ENCODE results near the gene IFNLR1. TPM values are rescaled to one million over a fixed set of nuclear protein-coding genes. Genes with fewer than 3 reads are reported as not detected.
A peak's percentile ranks its signal among the peaks of the same experiment; 100 is the strongest.

IFNLR1 gene
- total RNA-seq, 1 donor from 2014 or later: 7.1 TPM

- no peaks in the 10 kb centered on the region for H3K36me3 Mint-ChIP-seq
- TF ChIP-seq CTCF (conservative IDR thresholded peaks at IDR 0.05): no peak
- peak within 1 kb of the TSS; percentile 43 for H3K4me3 Mint-ChIP-seq
- H3K27me3 Mint-ChIP-seq: no peaks in the 10 kb centered on the region
- H3K4me1 Mint-ChIP-seq (ENCODE audit: unreplicated experiment): peaks cover 7% of the 10 kb centered on the region
- no peaks in the 10 kb centered on the region for H3K9me3 Mint-ChIP-seq
- no peak for DNase-seq (ENCODE audit: extremely low spot score, unreplicated experiment)
- peak within 1 kb of the TSS; percentile 91 for H3K27ac Mint-ChIP-seq
Measured at GRCh38 chr1:24142546-24143534, 44.2 kb downstream of the IFNLR1 start, which contains the start of gene IL22RA1. Gene IL22RA1, minus strand, starts transcription at chr1:24143140. Its CDS starts 58 bp downstream, at chr1:24143082.

DNA sequence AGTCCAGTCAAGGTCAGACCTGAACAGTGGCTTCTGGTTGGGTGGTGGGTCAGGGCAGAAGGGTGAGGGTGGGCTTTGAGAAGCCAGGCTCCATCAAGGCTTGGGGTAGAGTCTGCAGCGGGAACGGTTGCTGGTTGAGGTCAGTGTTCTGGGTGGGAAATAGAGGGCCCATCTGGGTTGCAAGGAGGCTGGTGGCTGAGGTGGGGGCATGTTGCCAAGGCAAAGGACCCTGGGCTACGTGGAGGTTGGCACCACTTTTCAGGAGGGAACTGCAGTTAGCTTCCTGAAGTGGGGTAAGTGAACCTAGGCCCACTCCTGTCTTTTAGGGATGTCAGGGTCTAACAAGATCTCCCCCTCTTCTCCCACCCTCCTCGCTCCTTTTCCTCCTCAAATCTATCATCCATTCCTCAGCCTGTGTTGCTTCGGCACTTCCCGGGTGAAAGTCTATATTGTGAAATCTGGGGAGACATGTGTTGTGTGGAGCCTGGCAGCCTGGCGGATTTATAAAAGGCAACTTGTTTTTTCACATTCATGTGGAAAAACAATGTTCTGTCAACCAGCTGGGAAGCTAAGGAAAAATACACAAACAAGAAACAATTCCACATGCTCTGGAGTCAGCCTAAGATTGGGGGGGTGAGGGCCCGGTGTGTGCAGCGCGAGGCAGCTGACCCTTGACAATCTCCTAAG lies 45.6 kb downstream of the IFNLR1 start:
- peaks cover 11% of the 10 kb centered on the region for H3K4me1 Mint-ChIP-seq (ENCODE audit: unreplicated experiment)
- TF ChIP-seq CTCF (conservative IDR thresholded peaks at IDR 0.05): no peak
- peaks cover 1% of the 10 kb centered on the region for H3K9me3 Mint-ChIP-seq
- no peak overlapping the region for H3K4me3 Mint-ChIP-seq
- peaks cover 2% of the 10 kb centered on the region for H3K36me3 Mint-ChIP-seq
- no peak overlapping the region for H3K27ac Mint-ChIP-seq
- DNase-seq (ENCODE audit: extremely low spot score, unreplicated experiment): no peak
- no peaks in the 10 kb centered on the region for H3K27me3 Mint-ChIP-seq

DNA sequence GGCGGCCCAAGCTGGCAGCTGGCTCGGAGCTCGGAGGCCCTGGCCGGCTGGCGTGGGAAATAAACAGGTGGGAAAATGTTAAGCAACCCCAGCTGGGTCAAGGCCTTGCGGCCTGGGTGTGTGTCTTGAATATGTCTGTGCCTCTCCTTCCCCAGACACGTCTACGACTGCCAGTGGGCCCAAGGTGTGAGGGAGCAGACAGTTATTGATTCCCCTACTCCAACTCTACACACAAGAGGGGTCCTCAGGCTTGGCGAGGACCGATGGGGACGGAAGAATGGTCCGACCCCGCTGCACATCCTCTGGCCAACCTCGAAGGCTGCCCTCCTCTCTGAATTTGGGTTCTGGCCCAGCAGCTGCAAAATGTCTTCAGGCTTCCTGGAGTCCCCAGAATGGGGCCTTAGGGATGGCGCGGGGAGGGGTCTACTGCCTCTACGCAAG lies 46.3 kb downstream of the IFNLR1 start:
- H3K27ac Mint-ChIP-seq: no peak overlapping the region
- no peak overlapping the region for H3K4me3 Mint-ChIP-seq
- no peak for DNase-seq (ENCODE audit: extremely low spot score, unreplicated experiment)
- no peak for TF ChIP-seq CTCF (conservative IDR thresholded peaks at IDR 0.05)
- peaks cover 5% of the 10 kb centered on the region for H3K9me3 Mint-ChIP-seq
- H3K36me3 Mint-ChIP-seq: peaks cover 3% of the 10 kb centered on the region
- H3K4me1 Mint-ChIP-seq (ENCODE audit: unreplicated experiment): peaks cover 15% of the 10 kb centered on the region
- H3K27me3 Mint-ChIP-seq: no peaks in the 10 kb centered on the region

DNA sequence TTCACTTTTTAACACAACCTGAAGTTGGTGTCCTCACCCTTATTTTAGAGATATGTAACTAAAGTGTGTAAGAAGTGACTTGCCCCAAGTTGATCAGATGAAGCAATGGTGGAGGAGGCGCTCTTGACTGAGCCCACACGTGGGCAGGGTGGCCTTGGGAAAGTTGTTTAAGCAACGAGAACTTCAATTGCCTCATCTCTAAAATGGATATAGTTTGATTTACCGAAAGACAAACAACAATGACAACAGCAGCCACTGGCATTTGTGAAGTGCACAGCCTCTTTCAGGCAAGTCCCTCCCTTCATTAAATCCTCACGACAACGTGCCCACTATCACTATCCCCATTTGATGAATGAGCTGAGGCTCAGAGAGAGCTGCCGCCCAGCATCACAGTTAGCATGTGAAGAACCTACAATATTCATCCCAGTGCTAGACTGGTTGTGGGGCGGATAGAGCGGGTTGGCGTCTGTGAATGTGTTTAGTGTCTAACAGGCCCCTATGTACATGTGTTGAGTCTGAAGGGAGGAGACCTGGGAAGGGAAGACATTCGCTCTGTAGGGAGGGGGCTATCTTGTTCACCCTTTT lies 47.2 kb downstream of the IFNLR1 start:
- DNase-seq (ENCODE audit: extremely low spot score, unreplicated experiment): no peak
- Mint-ChIP-seq H3K27me3 (no peaks in the 10 kb centered on the region), H3K27ac (no peak overlapping the region)

More for the DNA sequence above, 47.2 kb downstream of the IFNLR1 start:
- peaks cover 15% of the 10 kb centered on the region for H3K4me1 Mint-ChIP-seq (ENCODE audit: unreplicated experiment)
- peaks cover 3% of the 10 kb centered on the region for H3K36me3 Mint-ChIP-seq
- H3K9me3 Mint-ChIP-seq: peaks cover 5% of the 10 kb centered on the region
- no peak for TF ChIP-seq CTCF (conservative IDR thresholded peaks at IDR 0.05)
- no peak overlapping the region for H3K4me3 Mint-ChIP-seq

Data from type B pancreatic cell (in vitro differentiated cells).